ENCODE data around the gene MYO15B. TPM values are rescaled to one million over a fixed set of nuclear protein-coding genes. Genes with fewer than 3 reads are reported as not detected.

The MYO15B gene
- total RNA-seq, 1 donor from 2014 or later, result 193 TPM

DNA sequence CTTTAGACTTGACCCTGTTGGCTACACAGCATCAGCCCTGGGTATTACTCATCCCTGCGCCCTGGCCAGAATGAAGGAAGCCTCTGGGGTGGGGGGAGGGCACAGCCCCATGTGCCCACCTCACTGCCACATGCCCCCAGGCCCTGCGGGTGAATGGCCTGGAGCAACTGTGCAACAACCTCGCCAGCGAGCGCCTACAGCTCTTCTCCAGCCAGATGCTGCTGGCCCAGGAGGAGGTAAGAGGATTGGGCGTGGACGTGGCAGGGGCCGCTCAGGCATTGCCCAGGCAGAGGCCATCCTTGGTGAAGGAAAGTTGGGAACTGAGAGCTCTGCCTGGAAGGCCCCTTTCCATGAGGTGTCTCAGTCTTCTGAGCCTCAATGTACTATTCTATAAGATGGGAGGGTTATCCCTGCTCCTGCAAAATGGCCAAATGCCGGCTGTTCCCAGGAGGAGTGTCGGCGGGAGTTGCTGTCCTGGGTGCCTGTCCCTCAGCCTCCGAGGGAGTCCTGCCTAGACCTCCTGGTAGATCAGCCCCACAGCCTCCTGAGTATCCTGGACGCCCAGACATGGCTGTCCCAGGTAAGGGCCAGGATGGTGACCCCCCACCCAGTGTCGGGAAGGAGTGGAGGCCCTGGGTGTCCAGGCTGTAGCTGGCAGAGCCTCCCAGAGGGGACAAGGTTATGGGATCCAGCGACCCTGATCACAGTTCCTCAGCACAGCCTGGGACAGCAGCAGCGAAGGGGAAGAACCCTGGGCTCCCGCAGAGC is 8.9 kb downstream of the MYO15B start:
- no peak for TF ChIP-seq CTCF (IDR thresholded peaks at IDR 0.05)
- no peaks in the 10 kb centered on the region for H3K27me3 ChIP-seq
- H3K36me3 ChIP-seq, result no peaks in the 10 kb centered on the region
- H3K4me3 ChIP-seq, result no peak overlapping the region
- H3K9me3 ChIP-seq, result no peaks in the 10 kb centered on the region
- DNase-seq (no peak), ATAC-seq (no peak)
- no peaks in the 10 kb centered on the region for H3K4me1 ChIP-seq
- H3K27ac ChIP-seq, result no peak overlapping the region
- intact Hi-C loops (cut with DNase I), result no loop called here

GRCh38 chr17:75601057-75601987 is 13.7 kb downstream of the MYO15B start:
- peak; percentile 73 for TF ChIP-seq CTCF (IDR thresholded peaks at IDR 0.05)
- Histone ChIP-seq H3K4me3 (no peak overlapping the region), H3K36me3 (no peaks in the 10 kb centered on the region), H3K9me3 (no peaks in the 10 kb centered on the region), H3K4me1 (no peaks in the 10 kb centered on the region), H3K27me3 (no peaks in the 10 kb centered on the region), H3K27ac (no peak overlapping the region)
- intact Hi-C loops (cut with DNase I), result no loop called here
- ATAC-seq, result peak; percentile 88
- peak; percentile 80 for DNase-seq

- ATAC-seq, result peak; percentile 3
- intact Hi-C loops (cut with DNase I), result no loop called here
- no peak overlapping the region for H3K27ac ChIP-seq
- no peaks in the 10 kb centered on the region for H3K36me3 ChIP-seq
- H3K4me1 ChIP-seq, result no peaks in the 10 kb centered on the region
- TF ChIP-seq CTCF (IDR thresholded peaks at IDR 0.05), result no peak
- DNase-seq, result no peak
- H3K27me3 ChIP-seq, result no peaks in the 10 kb centered on the region
- H3K4me3 ChIP-seq, result no peak overlapping the region
- no peaks in the 10 kb centered on the region for H3K9me3 ChIP-seq
Observed at GRCh38 chr17:75602644-75603043, 15.0 kb downstream of the MYO15B start.

- H3K4me1 ChIP-seq, result no peaks in the 10 kb centered on the region
- no peaks in the 10 kb centered on the region for H3K36me3 ChIP-seq
- H3K4me3 ChIP-seq, result no peak overlapping the region
- DNase-seq (no peak), ATAC-seq (no peak)
- H3K9me3 ChIP-seq, result no peaks in the 10 kb centered on the region
- H3K27me3 ChIP-seq, result no peaks in the 10 kb centered on the region
- H3K27ac ChIP-seq, result no peak overlapping the region
- no peak for TF ChIP-seq CTCF (IDR thresholded peaks at IDR 0.05)
- intact Hi-C loops (cut with DNase I), result no loop called here
Observed at GRCh38 chr17:75603123-75603522, 15.5 kb downstream of the MYO15B start.

DNA sequence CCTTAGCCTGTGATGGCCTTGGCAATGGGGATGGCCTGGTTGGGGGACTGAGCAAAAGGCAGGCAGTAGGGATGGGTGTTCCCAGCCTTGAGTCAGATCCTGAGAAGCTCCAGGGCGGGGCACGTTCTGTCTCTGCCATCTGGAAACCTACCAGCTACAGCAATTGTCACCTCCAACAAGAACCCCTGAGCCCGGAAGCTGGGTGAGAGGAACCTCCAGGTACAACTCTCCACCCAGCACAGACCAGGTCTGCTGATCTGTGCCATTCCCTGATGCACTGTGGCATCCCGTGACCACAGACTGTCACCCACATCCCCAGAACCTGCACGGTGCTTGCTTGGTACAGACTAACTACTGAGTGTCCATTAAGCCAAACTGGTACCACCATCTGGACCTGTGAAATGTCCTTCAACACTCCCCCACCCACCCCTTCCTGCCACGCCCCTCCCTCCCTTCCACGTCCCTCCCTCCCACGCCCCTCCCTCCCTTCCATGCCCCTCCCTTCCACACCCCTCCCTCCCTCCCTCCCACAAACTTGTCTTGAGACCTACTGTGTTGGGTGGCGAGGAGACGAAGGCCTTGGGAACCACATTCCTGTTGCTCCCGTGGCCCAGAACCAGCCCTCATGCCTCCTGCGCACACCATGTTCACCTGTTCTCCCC is 16.6 kb downstream of the MYO15B start:
- ATAC-seq (no peak), DNase-seq (no peak)
- Histone ChIP-seq H3K9me3 (no peaks in the 10 kb centered on the region), H3K36me3 (no peaks in the 10 kb centered on the region), H3K27me3 (no peaks in the 10 kb centered on the region), H3K4me3 (no peak overlapping the region), H3K27ac (no peak overlapping the region), H3K4me1 (no peaks in the 10 kb centered on the region)
- TF ChIP-seq CTCF (IDR thresholded peaks at IDR 0.05), result no peak
- intact Hi-C loops (cut with DNase I), result no loop called here
